SK-N-SH treated with all-trans-retinoic acid at 6 μM for 48 hours (cell line): ENCODE data around the gene NBAS.

Experiments used
- ATAC-seq: fragments of 200-7000 bp; cut with Tn5 transposase; 3 replicates; pipeline ENCODE4 v1.9.1; 2020; ENCODE audit warnings: mild to moderate bottlenecking, moderate library complexity
- ARNTL ChIP-seq: fragments of 450-650 bp; formaldehyde crosslinking; IDR thresholded peaks from 2 replicates; pipeline ENCODE4 v1.5.0; 2020; ENCODE audit warnings: low read depth, mild to moderate bottlenecking, moderate library complexity, borderline replicate concordance
- BACH2 ChIP-seq: fragments of 250-450 bp; sonication (Bioruptor Pico); IDR thresholded peaks from 2 replicates; pipeline ENCODE4 v1.9.0; 2021; ENCODE audit warnings: mild to moderate bottlenecking, borderline replicate concordance
- CREB5 ChIP-seq: fragments of 250-450 bp; sonication (Bioruptor Pico); IDR thresholded peaks from 2 replicates; pipeline ENCODE4 v1.5.1; 2020; ENCODE audit warnings: low read depth, mild to moderate bottlenecking, moderate library complexity
- CSDC2 ChIP-seq: fragments of 250-450 bp; sonication (Bioruptor Pico); IDR thresholded peaks from 2 replicates; pipeline ENCODE4 v1.5.0; 2020; ENCODE audit warnings: mild to moderate bottlenecking, moderate library complexity
- CSRNP3 ChIP-seq: fragments of 250-450 bp; sonication (Bioruptor Pico); IDR thresholded peaks from 2 replicates; pipeline ENCODE4 v1.5.1; 2021; ENCODE audit warnings: mild to moderate bottlenecking, moderate library complexity
- ESRRG ChIP-seq: fragments of 250-450 bp; sonication (Bioruptor Pico); IDR thresholded peaks from 2 replicates; pipeline ENCODE4 v1.6.1; 2021; ENCODE audit warnings: mild to moderate bottlenecking
- ISL1 ChIP-seq: fragments of 250-450 bp; sonication (Bioruptor Pico); IDR thresholded peaks from 2 replicates; pipeline ENCODE4 v2.1.2; 2022; ENCODE audit warnings: mild to moderate bottlenecking, moderate library complexity
- OSR1 ChIP-seq: fragments of 250-450 bp; sonication (Bioruptor Pico); IDR thresholded peaks from 2 replicates; pipeline ENCODE4 v1.8.0; 2022; ENCODE audit warnings: moderate library complexity, mild to moderate bottlenecking, inconsistent platforms
- POU6F1 ChIP-seq: fragments of 250-450 bp; sonication (Bioruptor Pico); IDR thresholded peaks from 2 replicates; pipeline ENCODE4 v1.8.0; 2021; ENCODE audit warnings: low read depth, mild to moderate bottlenecking, moderate library complexity, borderline replicate concordance
- PPARA ChIP-seq: fragments of 250-450 bp; sonication (Bioruptor Pico); IDR thresholded peaks from 2 replicates; pipeline ENCODE4 v1.5.0; 2020; ENCODE audit warnings: mild to moderate bottlenecking, borderline replicate concordance
- RARB ChIP-seq: fragments of 250-450 bp; sonication (Bioruptor Pico); IDR thresholded peaks from 2 replicates; pipeline ENCODE4 v1.8.0; 2021; ENCODE audit warnings: mild to moderate bottlenecking, moderate library complexity
- SNAI2 ChIP-seq: fragments of 250-450 bp; sonication (Bioruptor Pico); IDR thresholded peaks from 2 replicates; pipeline ENCODE4 v1.5.0; 2020; ENCODE audit warnings: mild to moderate bottlenecking, moderate library complexity
- TCF4 ChIP-seq: fragments of 250-450 bp; sonication (Bioruptor Pico); IDR thresholded peaks from 2 replicates; pipeline ENCODE4 v1.8.0; 2021; ENCODE audit warnings: mild to moderate bottlenecking, moderate library complexity, borderline replicate concordance
- TOX ChIP-seq: fragments of 250-450 bp; sonication (Bioruptor Pico); IDR thresholded peaks from 2 replicates; pipeline ENCODE4 v1.8.0; 2021; ENCODE audit warnings: mild to moderate bottlenecking, moderate library complexity, borderline replicate concordance
- TSHZ2 ChIP-seq: fragments of 250-450 bp; sonication (Bioruptor Pico); IDR thresholded peaks from 2 replicates; pipeline ENCODE4 v1.5.0; 2020; ENCODE audit warnings: mild to moderate bottlenecking, moderate library complexity
- ZC3H10 ChIP-seq: fragments of 250-450 bp; sonication (Bioruptor Pico); IDR thresholded peaks from 2 replicates; pipeline ENCODE4 v1.5.1; 2021; ENCODE audit warnings: mild to moderate bottlenecking, moderate library complexity
- ZFP3 ChIP-seq: fragments of 250-450 bp; sonication (Bioruptor Pico); IDR thresholded peaks from 2 replicates; pipeline ENCODE4 v1.5.0; 2020; ENCODE audit warnings: mild to moderate bottlenecking, moderate library complexity
- ZFP30 ChIP-seq: fragments of 450-650 bp; formaldehyde crosslinking; IDR thresholded peaks from 2 replicates; pipeline ENCODE4 v1.5.0; 2022; ENCODE audit warnings: mild to moderate bottlenecking, moderate library complexity
- ZNF565 ChIP-seq: fragments of 450-650 bp; formaldehyde crosslinking; conservative IDR thresholded peaks from 2 replicates; pipeline ENCODE4 v1.5.0; 2020; ENCODE audit warnings: low read depth, mild to moderate bottlenecking, moderate library complexity
- ZNF70 ChIP-seq: fragments of 450-650 bp; formaldehyde crosslinking; IDR thresholded peaks from 2 replicates; pipeline ENCODE4 v1.5.0; 2020; ENCODE audit warnings: mild to moderate bottlenecking, moderate library complexity
- ZNF8 ChIP-seq: fragments of 450-650 bp; formaldehyde crosslinking; IDR thresholded peaks from 2 replicates; pipeline ENCODE4 v1.5.0; 2020; ENCODE audit warnings: mild to moderate bottlenecking, moderate library complexity

Gene NBAS

GRCh38 chr2:15298770-15299169 is 262.4 kb downstream of the NBAS start (continued):
- TF ChIP-seq TSHZ2 (CRISPR knock-in tag), result no peak
- no peak for TF ChIP-seq ZNF565
- no peak for TF ChIP-seq ZFP30 (CRISPR knock-in tag)

- ATAC-seq, result no peak
Measured at GRCh38 chr2:15293262-15293937, 267.7 kb downstream of the NBAS start.

GRCh38 chr2:15287447-15288184 is 273.5 kb downstream of the NBAS start:
- TF ChIP-seq TCF4 (CRISPR knock-in tag) (no peak), ZNF8 (CRISPR knock-in tag) (no peak), ZFP3 (CRISPR knock-in tag) (no peak), RARB (CRISPR knock-in tag) (no peak), POU6F1 (CRISPR knock-in tag) (no peak), CREB5 (CRISPR knock-in tag) (no peak), CSRNP3 (no peak), OSR1 (CRISPR knock-in tag) (no peak), BACH2 (CRISPR knock-in tag) (no peak), ZNF70 (no peak), TOX (CRISPR knock-in tag) (no peak), PPARA (CRISPR knock-in tag) (no peak), ZC3H10 (CRISPR knock-in tag) (no peak), SNAI2 (CRISPR knock-in tag) (no peak), ZNF565 (no peak), ARNTL (CRISPR knock-in tag) (no peak), ISL1 (no peak), ESRRG (no peak), CSDC2 (CRISPR knock-in tag) (no peak)
- no peak for ATAC-seq

More at GRCh38 chr2:15293262-15293937, 267.7 kb downstream of the NBAS start:
- no peak for TF ChIP-seq TCF4 (CRISPR knock-in tag)
- no peak for TF ChIP-seq RARB (CRISPR knock-in tag)
- TF ChIP-seq SNAI2 (CRISPR knock-in tag), result no peak

GRCh38 chr2:15284614-15285013 is 276.5 kb downstream of the NBAS start:
- ATAC-seq, result no peak
- TF ChIP-seq CSRNP3 (no peak), RARB (CRISPR knock-in tag) (no peak), POU6F1 (CRISPR knock-in tag) (no peak), ZC3H10 (CRISPR knock-in tag) (no peak), PPARA (CRISPR knock-in tag) (no peak), ZNF565 (no peak), OSR1 (CRISPR knock-in tag) (no peak), TOX (CRISPR knock-in tag) (no peak), CREB5 (CRISPR knock-in tag) (no peak)
